ENCODE data around the gene CKAP4. TPM values are rescaled to one million over a fixed set of nuclear protein-coding genes. Genes with fewer than 3 reads are reported as not detected.

The CKAP4 gene
- total RNA-seq, 1 experiment from 2014 or later = 69.6 TPM

- H3K4me1 Mint-ChIP-seq = peaks cover 17% of the 10 kb centered on the region
- ChIA-PET CTCF (interaction anchor here (2.3 kb wide), 1 partner anchor 39 kb away, joined by 11 read pairs; no protein-coding TSS in a partner anchor), POLR2A (interaction anchor here (0.9 kb wide), 1 partner anchor 49 kb away, joined by 3 read pairs; no protein-coding TSS in a partner anchor)
- H3K27me3 Mint-ChIP-seq (ENCODE audit: low read depth) = no peaks in the 10 kb centered on the region; the same call in 1 of the 2 replicates
- TF ChIP-seq EMX1 (CRISPR knock-in tag; IDR thresholded peaks at IDR 0.05) (no peak), NFATC4 (CRISPR knock-in tag; IDR thresholded peaks at IDR 0.05) (no peak)
- no peak overlapping the region for H3K4me3 Mint-ChIP-seq
- peak; percentile 69 for ATAC-seq
- H3K36me3 Mint-ChIP-seq = no peaks in the 10 kb centered on the region
- DNase-seq (ENCODE audit: low spot score) = no peak
- peaks cover 5% of the 10 kb centered on the region for H3K9me3 Mint-ChIP-seq
- H3K27ac Mint-ChIP-seq = no peak overlapping the region
These were observed 59.6 kb downstream of the CKAP4 start for GRCh38 chr12:106188256-106188655.

Other genes starting within 250 kb of the CKAP4 start
- gene NUAK1, start 109.1 kb downstream of the CKAP4 start, total RNA-seq (2021) = 10.3 to 15.9 TPM (median 12.3 TPM) in 3 replicates
- 11.9 to 12.8 TPM (median 12.3 TPM) in 3 replicates for gene TCP11L2, start 54.7 kb upstream of the CKAP4 start, total RNA-seq (2021)
- 9.0 to 10.2 TPM (median 9.4 TPM) in 3 replicates for gene POLR3B, start 109.7 kb upstream of the CKAP4 start, total RNA-seq (2021)